Non-pigmented ciliary epithelial cell (primary cell): Measurements from ENCODE around the gene DHX38.
"Not testable (repeated sequence)": the region's sequence is repeated elsewhere in the genome, so short reads cannot be mapped to it uniquely, and the experiment has no call there.

Source experiments
- DNase-seq: peaks from one replicate; pipeline ENCODE4 v3.0.0-alpha.2; 2010; ENCODE audit warnings: low read depth

Gene DHX38

DNA sequence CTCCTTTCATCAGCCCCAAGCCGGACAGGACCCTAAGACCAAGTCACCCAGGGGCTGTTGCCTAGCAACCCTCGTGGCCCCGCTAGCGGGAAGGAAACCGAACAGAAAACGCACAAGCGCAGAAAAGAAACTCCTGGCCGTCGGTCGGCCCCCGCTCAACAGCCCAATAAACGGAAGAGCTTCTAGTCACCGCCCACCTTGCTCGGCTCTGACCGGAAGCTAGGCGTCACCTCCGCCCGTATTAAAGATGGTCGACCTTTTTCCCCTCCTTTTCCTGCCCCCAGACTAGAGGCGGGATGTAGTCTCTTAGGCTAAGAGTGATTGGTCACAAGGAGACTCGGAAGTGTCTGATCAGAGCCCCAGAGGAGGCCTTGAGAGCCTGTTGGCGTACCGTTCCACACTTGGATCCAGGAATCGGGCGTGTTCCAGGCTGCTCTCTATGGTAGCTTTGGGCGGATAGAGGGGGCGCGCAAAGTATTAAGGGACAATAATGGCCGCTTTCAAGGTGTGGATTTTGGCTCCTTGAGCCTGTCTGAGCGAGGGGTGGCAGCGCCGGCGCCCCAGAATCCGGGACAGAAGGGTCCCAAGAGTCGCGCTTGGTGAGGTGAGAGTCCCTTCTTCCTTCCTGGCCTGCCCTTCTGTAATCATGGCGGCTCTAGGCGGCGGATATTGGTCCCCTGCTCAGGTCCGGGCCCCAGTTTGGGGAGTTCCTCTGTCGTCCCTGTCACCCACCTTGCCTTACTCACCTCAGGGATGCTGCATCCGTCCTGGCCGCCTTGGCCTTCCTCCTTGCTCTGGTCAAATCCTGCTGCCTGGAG lies at the start of gene DHX38, which contains the start of gene TXNL4B:
DHX38 (plus strand) TSS at position 400 of the 818 bp plus-strand sequence. CDS start 2,311 bp downstream, outside the sequence.
TXNL4B (minus strand) TSS at position 173 of the 818 bp plus-strand sequence. CDS start 2,871 bp downstream, outside the sequence.
- DNase-seq: peak; percentile 98

GRCh38 chr16:72044296-72044695 lies 49.4 kb upstream of the DHX38 start:
- no peak for DNase-seq

- no peak for DNase-seq
Observed at GRCh38 chr16:72044825-72045359, 48.8 kb upstream of the DHX38 start.

- DNase-seq: no peak
Observed at GRCh38 chr16:72049110-72049509, 44.5 kb upstream of the DHX38 start.

- DNase-seq: peak; percentile 3
Observed at GRCh38 chr16:72050769-72051464, 42.7 kb upstream of the DHX38 start.

- DNase-seq: no peak
Observed at GRCh38 chr16:72051818-72052217, 41.8 kb upstream of the DHX38 start.

DNA sequence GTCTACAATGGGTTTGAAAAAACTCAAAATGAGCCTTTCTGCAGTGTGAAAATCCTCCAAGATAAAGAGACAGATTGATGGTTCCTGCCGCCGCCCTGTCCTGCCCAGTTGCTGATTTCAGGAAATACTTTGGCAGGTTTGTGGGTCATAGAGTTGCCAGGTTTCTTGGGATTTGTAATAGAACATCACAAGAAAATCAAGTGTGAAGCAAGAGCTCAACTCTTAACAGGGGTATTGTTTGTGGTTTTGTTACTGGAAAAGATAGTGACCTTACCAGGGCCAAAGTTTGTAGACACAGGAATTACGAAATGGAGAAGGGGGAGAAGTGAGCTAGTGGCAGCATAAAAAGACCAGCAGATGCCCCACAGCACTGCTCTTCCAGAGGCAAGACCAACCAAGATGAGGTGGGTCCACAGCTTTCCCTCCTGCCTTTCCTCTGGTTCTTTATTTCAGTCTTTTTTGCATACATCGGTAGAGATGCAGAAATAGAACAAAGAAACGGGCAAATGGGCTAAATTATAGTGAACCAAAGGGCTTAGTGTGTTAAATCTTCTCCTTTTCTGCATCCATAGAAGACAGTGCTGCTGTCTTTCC lies 39.3 kb upstream of the DHX38 start, which contains the start of gene HP:
HP (plus strand) TSS at position 252 of the 594 bp plus-strand sequence; CDS start at position 400, 148 bp downstream.
- DNase-seq: not testable (repeated sequence)

- DNase-seq: no peak
Observed at GRCh38 chr16:72055911-72056310, 37.7 kb upstream of the DHX38 start.

DNA sequence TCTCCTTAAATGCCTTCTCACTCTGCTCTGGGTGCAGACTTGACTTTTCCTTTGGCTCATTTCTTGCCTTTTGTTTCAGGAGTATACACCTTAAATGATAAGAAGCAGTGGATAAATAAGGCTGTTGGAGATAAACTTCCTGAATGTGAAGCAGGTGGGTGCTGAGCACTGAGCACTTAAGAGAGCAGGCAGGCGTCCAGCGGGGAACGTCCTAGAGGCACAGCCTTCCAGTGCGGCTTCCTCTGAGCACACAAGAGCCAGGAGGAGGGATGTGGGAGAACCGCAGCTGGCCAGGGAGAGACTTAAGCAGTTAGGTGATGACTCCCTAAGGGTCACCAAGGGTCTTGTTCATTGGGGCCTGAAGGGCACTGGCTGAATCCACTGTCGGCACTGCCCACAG lies 36.3 kb upstream of the DHX38 start:
- not testable (repeated sequence) for DNase-seq

DNA sequence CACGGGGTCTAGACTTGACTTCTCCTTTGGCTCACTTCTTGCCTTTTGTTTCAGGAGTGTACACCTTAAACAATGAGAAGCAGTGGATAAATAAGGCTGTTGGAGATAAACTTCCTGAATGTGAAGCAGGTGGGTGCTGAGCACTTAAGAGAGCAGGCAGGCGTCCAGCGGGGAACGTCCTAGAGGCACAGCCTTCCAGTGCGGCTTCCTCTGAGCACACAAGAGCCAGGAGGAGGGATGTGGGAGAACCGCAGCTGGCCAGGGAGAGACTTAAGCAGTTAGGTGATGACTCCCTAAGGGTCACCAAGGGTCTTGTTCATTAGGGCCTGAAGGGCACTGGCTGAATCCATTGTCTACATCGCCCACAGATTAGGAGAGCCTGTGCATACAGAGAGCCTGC lies 34.6 kb upstream of the DHX38 start:
- not testable (repeated sequence) for DNase-seq

DNA sequence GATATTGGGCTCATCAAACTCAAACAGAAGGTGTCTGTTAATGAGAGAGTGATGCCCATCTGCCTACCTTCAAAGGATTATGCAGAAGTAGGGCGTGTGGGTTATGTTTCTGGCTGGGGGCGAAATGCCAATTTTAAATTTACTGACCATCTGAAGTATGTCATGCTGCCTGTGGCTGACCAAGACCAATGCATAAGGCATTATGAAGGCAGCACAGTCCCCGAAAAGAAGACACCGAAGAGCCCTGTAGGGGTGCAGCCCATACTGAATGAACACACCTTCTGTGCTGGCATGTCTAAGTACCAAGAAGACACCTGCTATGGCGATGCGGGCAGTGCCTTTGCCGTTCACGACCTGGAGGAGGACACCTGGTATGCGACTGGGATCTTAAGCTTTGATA lies 33.2 kb upstream of the DHX38 start:
- no peak for DNase-seq

- DNase-seq: no peak
Observed at GRCh38 chr16:72061564-72061963, 32.1 kb upstream of the DHX38 start.

- DNase-seq: no peak
Observed at GRCh38 chr16:72064361-72064894, 29.2 kb upstream of the DHX38 start.

DNA sequence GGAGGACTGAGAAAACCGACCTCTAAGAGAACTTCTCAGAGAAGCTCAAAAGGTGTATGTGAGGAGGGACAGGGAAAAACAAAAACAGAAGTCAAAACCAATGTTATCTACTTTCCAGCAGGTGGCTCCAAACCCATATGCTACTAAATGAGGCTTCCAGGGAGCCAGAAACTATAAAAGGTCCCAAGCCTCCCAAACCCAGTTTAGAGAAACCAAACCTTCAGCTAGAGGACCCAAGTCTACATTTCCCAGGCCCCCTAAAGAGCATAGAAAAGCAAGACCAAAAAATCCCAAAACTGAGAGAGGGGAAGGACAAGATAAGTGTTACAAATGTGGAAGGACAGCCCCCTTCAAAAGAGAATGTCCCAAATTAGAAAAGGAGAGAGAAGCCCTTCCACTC lies 26.9 kb upstream of the DHX38 start:
- peak; percentile 3 for DNase-seq

- DNase-seq: no peak
Observed at GRCh38 chr16:72068930-72069329, 24.7 kb upstream of the DHX38 start.

GRCh38 chr16:72072514-72073342 lies 20.9 kb upstream of the DHX38 start:
- DNase-seq: no peak

- no peak for DNase-seq
Observed at GRCh38 chr16:72073560-72074230, 20.0 kb upstream of the DHX38 start.

DNA sequence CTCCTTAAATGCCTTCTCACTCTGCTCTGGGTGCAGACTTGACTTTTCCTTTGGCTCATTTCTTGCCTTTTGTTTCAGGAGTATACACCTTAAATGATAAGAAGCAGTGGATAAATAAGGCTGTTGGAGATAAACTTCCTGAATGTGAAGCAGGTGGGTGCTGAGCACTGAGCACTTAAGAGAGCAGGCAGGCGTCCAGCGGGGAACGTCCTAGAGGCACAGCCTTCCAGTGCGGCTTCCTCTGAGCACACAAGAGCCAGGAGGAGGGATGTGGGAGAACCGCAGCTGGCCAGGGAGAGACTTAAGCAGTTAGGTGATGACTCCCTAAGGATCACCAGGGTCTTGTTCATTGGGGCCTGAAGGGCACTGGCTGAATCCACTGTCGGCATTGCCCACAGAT lies 18.6 kb upstream of the DHX38 start:
- not testable (repeated sequence) for DNase-seq

DNA sequence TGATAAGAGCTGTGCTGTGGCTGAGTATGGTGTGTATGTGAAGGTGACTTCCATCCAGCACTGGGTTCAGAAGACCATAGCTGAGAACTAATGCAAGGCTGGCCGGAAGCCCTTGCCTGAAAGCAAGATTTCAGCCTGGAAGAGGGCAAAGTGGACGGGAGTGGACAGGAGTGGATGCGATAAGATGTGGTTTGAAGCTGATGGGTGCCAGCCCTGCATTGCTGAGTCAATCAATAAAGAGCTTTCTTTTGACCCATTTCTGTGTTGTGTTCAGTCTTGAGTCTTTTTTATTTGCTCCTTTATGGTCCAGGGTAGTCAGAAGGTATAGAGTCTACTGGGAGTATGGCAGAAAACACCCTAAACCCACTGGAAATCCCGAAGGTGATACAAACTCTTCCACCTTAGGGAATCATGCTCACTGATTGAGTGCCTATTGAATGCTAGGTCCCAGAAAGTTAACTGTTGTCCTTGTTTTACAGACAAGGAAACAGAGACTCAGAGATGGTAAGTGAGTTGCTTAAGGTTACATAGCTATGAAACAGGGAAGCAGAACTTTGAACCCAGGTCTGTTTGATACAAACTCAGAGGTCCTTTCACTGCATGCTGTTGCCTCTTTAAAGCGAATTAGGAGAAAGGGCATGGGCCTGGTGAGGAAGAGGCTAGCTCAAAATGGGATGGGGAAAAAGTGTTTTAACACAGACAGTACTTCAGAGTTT lies 16.5 kb upstream of the DHX38 start:
- not testable (repeated sequence) for DNase-seq
